ENCODE measurements around the gene BPIFB4. TPM values are rescaled to one million over a fixed set of nuclear protein-coding genes. Genes with fewer than 3 reads are reported as not detected.
A peak's percentile ranks its signal among the peaks of the same experiment; 100 is the strongest.
"Not testable (repeated sequence)": the region's sequence is repeated elsewhere in the genome, so short reads cannot be mapped to it uniquely, and the experiment has no call there.

The BPIFB4 gene
- total RNA-seq, 1 experiment from 2014 or later, result not detected

DNA sequence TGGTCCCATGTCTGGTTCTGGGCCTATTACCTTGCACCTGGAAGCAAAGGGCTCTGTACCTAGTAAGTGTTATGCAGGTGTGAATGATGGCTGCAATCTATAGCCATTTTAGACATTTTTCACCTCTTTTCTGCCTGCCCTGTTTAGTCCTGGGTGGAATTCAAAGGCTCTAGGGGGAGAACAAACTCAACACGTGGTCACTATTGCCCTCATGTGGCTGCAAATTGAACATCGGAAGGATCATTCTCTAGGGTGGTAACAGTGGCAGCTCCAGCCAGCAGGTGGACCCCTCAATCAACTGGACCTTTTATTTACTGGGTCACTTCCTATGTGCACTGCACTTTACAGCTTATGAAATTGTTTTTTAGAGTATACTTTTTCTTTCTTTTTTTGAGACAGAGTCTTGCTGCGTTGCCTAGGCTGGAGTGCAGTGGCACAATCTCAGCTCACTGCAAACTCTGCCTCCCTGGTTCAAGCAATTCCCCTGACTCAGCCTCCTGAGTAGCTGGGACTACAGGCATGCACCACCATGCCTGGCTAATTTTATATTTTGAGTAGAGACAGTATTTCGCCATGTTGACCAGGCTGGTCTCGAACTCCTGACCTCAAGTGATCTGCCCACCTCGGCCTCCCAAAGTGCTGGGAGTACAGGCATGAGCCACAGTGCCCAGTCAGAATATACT is 16.6 kb downstream of the BPIFB4 start:
- POLR2A ChIA-PET (ENCODE audit: unreplicated experiment); BruUV-seq (replicated peaks); H4K20me1 ChIP-seq (ENCODE audit: insufficient read depth); H3K79me2 ChIP-seq (ENCODE audit: low read depth); H3K4me3 ChIP-seq; H3K9me3 ChIP-seq (ENCODE audit: insufficient read depth, low read depth); H3K27ac ChIP-seq; H3K36me3 ChIP-seq (ENCODE audit: low read depth); H3K27me3 ChIP-seq (ENCODE audit: insufficient read depth, low read depth); H3K4me1 ChIP-seq (replicated peaks; ENCODE audit: insufficient read depth); H2AFZ ChIP-seq; H3K9me2 ChIP-seq (ENCODE audit: insufficient read depth); H3K4me2 ChIP-seq; H3F3A ChIP-seq (ENCODE audit: insufficient read depth, low read depth): not testable (repeated sequence)
- CTCF ChIA-PET, result interaction anchor here (0.6 kb wide), 1 partner anchor 577 kb away, joined by 8 read pairs; no protein-coding TSS in a partner anchor
- intact Hi-C loops (cut with micrococcal nuclease; ENCODE audit: unreplicated experiment), result loop anchor here (1.0 to 5.0 kb wide), 8 partner anchors 116 to 1033 kb away; partner anchors contain the start of genes ACTL10 and C20orf203
- TF ChIP-seq, protein P1, sequence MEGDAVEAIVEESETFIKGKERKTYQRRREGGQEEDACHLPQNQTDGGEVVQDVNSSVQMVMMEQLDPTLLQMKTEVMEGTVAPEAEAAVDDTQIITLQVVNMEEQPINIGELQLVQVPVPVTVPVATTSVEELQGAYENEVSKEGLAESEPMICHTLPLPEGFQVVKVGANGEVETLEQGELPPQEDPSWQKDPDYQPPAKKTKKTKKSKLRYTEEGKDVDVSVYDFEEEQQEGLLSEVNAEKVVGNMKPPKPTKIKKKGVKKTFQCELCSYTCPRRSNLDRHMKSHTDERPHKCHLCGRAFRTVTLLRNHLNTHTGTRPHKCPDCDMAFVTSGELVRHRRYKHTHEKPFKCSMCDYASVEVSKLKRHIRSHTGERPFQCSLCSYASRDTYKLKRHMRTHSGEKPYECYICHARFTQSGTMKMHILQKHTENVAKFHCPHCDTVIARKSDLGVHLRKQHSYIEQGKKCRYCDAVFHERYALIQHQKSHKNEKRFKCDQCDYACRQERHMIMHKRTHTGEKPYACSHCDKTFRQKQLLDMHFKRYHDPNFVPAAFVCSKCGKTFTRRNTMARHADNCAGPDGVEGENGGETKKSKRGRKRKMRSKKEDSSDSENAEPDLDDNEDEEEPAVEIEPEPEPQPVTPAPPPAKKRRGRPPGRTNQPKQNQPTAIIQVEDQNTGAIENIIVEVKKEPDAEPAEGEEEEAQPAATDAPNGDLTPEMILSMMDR (conservative IDR thresholded peaks at IDR 0.05), result peak; percentile 87
- DNase-seq, result peak; percentile 52 to 67

DNA sequence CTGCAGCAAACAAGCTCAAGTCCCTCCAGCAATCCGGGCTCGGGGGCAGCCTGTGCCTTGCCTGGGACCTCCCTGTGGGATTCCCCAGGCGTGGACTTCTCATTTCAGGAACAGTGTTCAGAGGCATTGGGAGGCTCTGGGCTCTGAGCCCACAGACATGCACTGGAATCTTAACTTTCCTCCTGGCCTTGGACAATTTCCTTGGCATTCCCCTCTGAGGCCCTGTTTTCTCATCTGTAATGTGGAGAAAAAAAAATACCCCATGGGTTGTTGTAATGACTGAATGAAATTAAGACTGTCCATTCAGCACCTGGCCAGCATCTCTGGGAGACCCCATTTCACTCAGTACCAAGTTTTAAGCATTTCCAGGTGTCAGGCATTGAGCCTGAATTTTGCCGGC is 17.6 kb downstream of the BPIFB4 start:
- H3K79me2 ChIP-seq (ENCODE audit: low read depth), result no peaks in the 10 kb centered on the region
- intact Hi-C loops (cut with micrococcal nuclease; ENCODE audit: unreplicated experiment), result loop anchor here (2.0 to 5.0 kb wide), 2 partner anchors 425 to 570 kb away; partner anchors contain the start of genes ACTL10 and C20orf203
- H3F3A ChIP-seq (ENCODE audit: insufficient read depth, low read depth), result no peaks in the 10 kb centered on the region
- no peak for DNase-seq
- no peaks in the 10 kb centered on the region; the same call in 1 of the 2 replicates for H3K27me3 ChIP-seq (ENCODE audit: insufficient read depth, low read depth)
- H3K27ac ChIP-seq, result no peak overlapping the region
- no peaks in the 10 kb centered on the region for H3K9me3 ChIP-seq (ENCODE audit: insufficient read depth, low read depth)
- no peaks in the 10 kb centered on the region; the same call in 1 of the 2 replicates for H4K20me1 ChIP-seq (ENCODE audit: insufficient read depth)
- POLR2A ChIA-PET (ENCODE audit: unreplicated experiment), result no interaction called here
- CTCF ChIA-PET, result no interaction called here
- H2AFZ ChIP-seq, result no peak overlapping the region
- no peak overlapping the region for H3K4me2 ChIP-seq
- no TSS peak for BruUV-seq (replicated peaks)
- TF ChIP-seq, protein P1 (conservative IDR thresholded peaks at IDR 0.05), result no peak
- no peak for TF ChIP-seq EZH2 (IDR thresholded peaks at IDR 0.05; ENCODE audit: low read depth)
- H3K4me3 ChIP-seq, result no peak overlapping the region
- no peaks in the 10 kb centered on the region for H3K4me1 ChIP-seq (replicated peaks; ENCODE audit: insufficient read depth)
- no peaks in the 10 kb centered on the region for H3K36me3 ChIP-seq (ENCODE audit: low read depth)
- no peaks in the 10 kb centered on the region for H3K9me2 ChIP-seq (ENCODE audit: insufficient read depth)

GRCh38 chr20:33099843-33100538 is 20.5 kb downstream of the BPIFB4 start:
- Histone ChIP-seq H3K27ac (no peak overlapping the region), H3K4me2 (no peak overlapping the region), H3K9me2 (ENCODE audit: insufficient read depth) (no peaks in the 10 kb centered on the region), H3K9me3 (ENCODE audit: insufficient read depth, low read depth) (no peaks in the 10 kb centered on the region), H3K79me2 (ENCODE audit: low read depth) (no peaks in the 10 kb centered on the region), H4K20me1 (ENCODE audit: insufficient read depth) (no peaks in the 10 kb centered on the region; the same call in 1 of the 2 replicates), H2AFZ (no peak overlapping the region), H3F3A (ENCODE audit: insufficient read depth, low read depth) (no peaks in the 10 kb centered on the region), H3K27me3 (ENCODE audit: insufficient read depth, low read depth) (peaks cover 4% of the 10 kb centered on the region; the same call in 1 of the 2 replicates), H3K36me3 (ENCODE audit: low read depth) (no peaks in the 10 kb centered on the region), H3K4me1 (replicated peaks; ENCODE audit: insufficient read depth) (no peaks in the 10 kb centered on the region), H3K4me3 (no peak overlapping the region)
- TF ChIP-seq, protein P1 (conservative IDR thresholded peaks at IDR 0.05), result no peak
- TF ChIP-seq EZH2 (IDR thresholded peaks at IDR 0.05; ENCODE audit: low read depth), result no peak
- ChIA-PET POLR2A (ENCODE audit: unreplicated experiment) (no interaction called here), CTCF (no interaction called here)
- no TSS peak for BruUV-seq (replicated peaks)
- intact Hi-C loops (cut with micrococcal nuclease; ENCODE audit: unreplicated experiment), result loop anchor here (5.0 kb wide), 1 partner anchor 428 kb away; the partner anchor contains the start of gene C20orf203
- DNase-seq, result no peak
